Measurements from ENCODE around the gene AKR7A2. TPM values are rescaled to one million over a fixed set of nuclear protein-coding genes. Genes with fewer than 3 reads are reported as not detected.
A peak's percentile ranks its signal among the peaks of the same experiment; 100 is the strongest.

AKR7A2 gene
- total RNA-seq, 4 donors from 2014 or later: 64.5 to 91.0 (median 80.7) TPM

DNA sequence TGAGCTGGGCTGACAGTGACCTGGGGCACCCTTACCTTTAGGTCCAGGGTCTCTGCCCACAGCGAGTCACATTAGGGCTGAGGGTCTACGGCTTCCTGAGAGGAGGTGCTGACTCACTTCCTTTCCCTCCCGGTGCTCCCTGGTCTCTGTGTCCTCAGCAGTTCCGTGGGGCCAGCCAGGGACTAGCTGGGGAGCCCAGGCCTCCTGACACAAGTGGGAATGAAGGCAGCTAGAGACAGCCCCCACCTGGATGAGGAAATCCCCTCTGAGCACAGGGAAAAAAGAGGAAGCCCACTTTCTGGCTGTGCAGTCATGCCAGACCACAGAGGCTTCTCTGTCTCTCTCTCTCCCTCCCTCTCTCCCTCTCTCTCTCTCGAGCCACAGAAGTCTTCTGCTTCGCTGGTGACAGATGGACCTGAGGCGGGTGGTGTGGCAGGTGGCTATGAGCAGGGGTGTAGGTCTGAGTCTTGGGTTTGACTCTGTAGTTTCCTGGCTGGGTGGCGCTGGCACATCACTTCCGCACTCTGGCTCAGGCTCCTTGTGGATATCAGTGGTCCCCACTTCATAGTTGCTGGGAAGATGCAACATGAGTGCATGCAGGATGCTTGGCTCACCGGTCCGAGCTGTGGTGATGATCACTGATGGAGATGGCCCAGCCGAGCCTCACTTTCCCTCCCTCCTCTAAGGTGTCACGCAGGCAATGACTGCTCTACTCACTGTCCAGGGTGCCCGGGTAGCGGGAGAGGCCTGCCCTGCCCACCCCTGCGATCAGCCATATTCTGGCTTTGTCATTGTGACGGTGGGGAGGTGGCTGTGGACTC, 3.6 kb upstream of the AKR7A2 start:
- DNase-seq (ENCODE audit: low spot score in 2 of 2): no peak
- peaks cover 0 to 55% (median 22%) of the 10 kb centered on the region in 4 donors for H3K4me1 ChIP-seq
- WGBS, 2 donors: 75 to 81% methylated on average over 13 to 15 of the region's 17 CpGs

DNA sequence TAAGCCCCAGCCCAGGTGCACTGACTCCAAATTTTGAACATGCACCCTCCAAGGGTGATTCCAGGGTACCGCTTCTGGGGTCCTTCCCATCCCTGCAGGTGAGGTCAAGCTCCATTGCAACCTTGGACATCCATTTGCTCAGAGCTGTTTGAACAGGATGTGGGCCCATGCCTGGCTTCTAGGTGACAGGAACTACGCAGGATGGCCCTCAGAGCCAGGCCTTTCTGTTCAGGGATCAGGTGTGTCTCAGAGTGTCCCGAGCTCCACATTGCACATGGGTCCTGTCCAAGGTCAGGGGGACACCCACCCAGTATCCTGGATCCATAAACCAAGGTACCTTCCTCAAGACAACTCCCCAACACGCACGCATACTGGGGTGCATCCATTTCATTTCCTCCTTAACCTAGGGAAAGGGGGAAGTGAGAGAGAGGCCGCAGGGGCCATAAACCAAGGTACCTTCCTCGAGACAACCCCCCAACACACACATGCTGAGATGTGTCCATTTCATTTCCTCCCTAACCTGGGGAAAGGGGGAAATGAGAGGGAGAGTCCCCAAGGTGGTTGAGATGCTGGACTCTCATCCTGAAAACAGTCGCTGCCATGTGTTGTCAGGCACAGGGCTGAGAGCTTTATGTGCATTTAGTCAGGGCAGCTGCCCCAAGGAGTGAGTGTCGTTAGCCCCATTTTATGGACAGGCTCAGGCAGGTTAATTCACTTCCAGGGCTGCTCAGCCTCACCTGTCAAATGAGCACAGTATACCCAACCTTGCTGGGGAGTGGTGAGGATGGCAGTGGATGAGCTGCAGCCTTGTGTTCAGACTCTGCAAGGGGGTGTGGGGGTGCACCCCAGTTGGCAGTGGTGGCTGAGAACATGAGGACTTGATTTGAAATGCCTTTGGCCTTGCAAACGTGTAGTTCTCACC, 2.3 kb upstream of the AKR7A2 start:
- no peak overlapping the region for H3K27ac ChIP-seq
- H3K9me3 ChIP-seq: no peaks in the 10 kb centered on the region
- peaks cover 0 to 35% (median 0%) of the 10 kb centered on the region in 3 donors for H3K36me3 ChIP-seq
- no peaks in the 10 kb centered on the region for H3K27me3 ChIP-seq
- WGBS, 2 donors: 81 to 87% methylated on average over 8 to 10 of the region's 10 CpGs
- TF ChIP-seq CTCF (IDR thresholded peaks at IDR 0.05): no peak
- TF ChIP-seq EP300 (IDR thresholded peaks at IDR 0.05): no peak
- no peak for TF ChIP-seq POLR2A (IDR thresholded peaks at IDR 0.05)
- H3K4me3 ChIP-seq: no peak overlapping the region
- no peak for DNase-seq (ENCODE audit: low spot score in 2 of 2)
- H3K4me1 ChIP-seq: peaks cover 0 to 64% (median 22%) of the 10 kb centered on the region in 4 donors

More for the DNA sequence above, 3.6 kb upstream of the AKR7A2 start:
- no peak overlapping the region for H3K27ac ChIP-seq
- peaks cover 0 to 45% (median 0%) of the 10 kb centered on the region in 3 donors for H3K36me3 ChIP-seq
- no peaks in the 10 kb centered on the region for H3K9me3 ChIP-seq
- no peak overlapping the region for H3K4me3 ChIP-seq
- no peaks in the 10 kb centered on the region for H3K27me3 ChIP-seq
- TF ChIP-seq CTCF (IDR thresholded peaks at IDR 0.05): no peak
- TF ChIP-seq EP300 (IDR thresholded peaks at IDR 0.05): no peak
- TF ChIP-seq POLR2A (IDR thresholded peaks at IDR 0.05): no peak

GRCh38 chr1:19313636-19313959, 1.7 kb upstream of the AKR7A2 start:
- Histone ChIP-seq H3K27me3 (no peaks in the 10 kb centered on the region), H3K9me3 (no peaks in the 10 kb centered on the region), H3K27ac (peak overlapping the region in 1 of 4 donors; percentile 92), H3K4me3 (no peak overlapping the region), H3K4me1 (peaks cover 0 to 65% (median 22%) of the 10 kb centered on the region in 4 donors), H3K36me3 (peaks cover 0 to 29% (median 0%) of the 10 kb centered on the region in 3 donors)
- 93 to 94% methylated on average over 3 to 4 of the region's 4 CpGs for WGBS, 2 donors
- TF ChIP-seq EP300 (IDR thresholded peaks at IDR 0.05): no peak
- DNase-seq (ENCODE audit: low spot score in 2 of 2): no peak

- peaks cover 0 to 65% (median 22%) of the 10 kb centered on the region in 4 donors for H3K4me1 ChIP-seq
- no peak for DNase-seq (ENCODE audit: low spot score in 2 of 2)
- peaks cover 1 to 28% (median 4%) of the 10 kb centered on the region in 3 donors for H3K36me3 ChIP-seq
- no peaks in the 10 kb centered on the region for H3K9me3 ChIP-seq
- peak overlapping the region; percentile 47 to 92 (median 89) for H3K27ac ChIP-seq
- TF ChIP-seq CTCF (IDR thresholded peaks at IDR 0.05) (no peak), POLR2A (IDR thresholded peaks at IDR 0.05) (no peak), EP300 (IDR thresholded peaks at IDR 0.05) (no peak)
- peak overlapping the region; percentile 62 to 88 (median 81) for H3K4me3 ChIP-seq
- WGBS, 2 donors: 31 to 35% methylated on average over 20 of the region's 20 CpGs
- no peaks in the 10 kb centered on the region for H3K27me3 ChIP-seq
Measured at GRCh38 chr1:19312782-19313635, 1.1 kb upstream of the AKR7A2 start.

DNA sequence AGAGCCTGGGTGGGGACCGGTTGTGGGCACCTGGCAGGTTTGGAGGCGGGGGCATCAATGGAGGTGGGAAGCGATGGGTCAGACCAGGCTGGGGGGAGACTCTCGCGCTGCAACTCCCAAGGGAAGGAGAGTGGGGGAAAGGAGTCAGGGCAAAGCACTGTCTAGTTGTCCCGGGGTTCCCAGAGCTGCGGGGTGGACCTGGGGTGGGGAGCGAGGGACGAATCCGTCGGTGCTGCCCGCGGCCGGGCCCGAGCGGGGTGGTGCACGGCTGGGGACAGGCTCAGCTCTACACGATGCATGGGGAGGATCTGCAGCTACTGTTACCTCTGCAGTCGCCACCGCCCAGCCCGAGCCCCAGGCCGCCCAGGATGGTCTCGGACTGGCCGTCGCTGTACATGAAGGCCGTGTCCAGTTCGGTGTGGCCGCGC, 427 bp downstream of the AKR7A2 start:
- Histone ChIP-seq H3K27ac (peak overlapping the region; percentile 47 to 92 (median 84)), H3K9me3 (no peaks in the 10 kb centered on the region), H3K4me3 (peak overlapping the region; percentile 62 to 88 (median 76)), H3K4me1 (peaks cover 0 to 55% (median 22%) of the 10 kb centered on the region in 4 donors), H3K27me3 (no peaks in the 10 kb centered on the region), H3K36me3 (peaks cover 3 to 34% (median 9%) of the 10 kb centered on the region in 3 donors)
- 1% methylated on average over 7 to 23 of the region's 29 CpGs for WGBS, 2 donors
- TF ChIP-seq EP300 (IDR thresholded peaks at IDR 0.05) (no peak), CTCF (IDR thresholded peaks at IDR 0.05) (no peak), POLR2A (IDR thresholded peaks at IDR 0.05) (no peak)
- no peak for DNase-seq (ENCODE audit: low spot score in 2 of 2)

Data from tibial nerve (tissue), 4 donors.